Neural cell (in vitro differentiated cells): Measurements from ENCODE around the gene COG2. TPM values are rescaled to one million over a fixed set of nuclear protein-coding genes. Genes with fewer than 3 reads are reported as not detected.

Experiments used
- H2AFZ ChIP-seq: fragments of 200-600, 300-800 bp; sonication (generic), shearing (Covaris generic); 2 replicates; pipeline ENCODE4 v1.6.0; 2014; ENCODE audit warnings: low read depth, mild to moderate bottlenecking, antibody characterized with exemption, low read length, moderate library complexity
- H3F3A ChIP-seq: fragments of 200-600 bp; shearing (Covaris generic); 2 replicates; pipeline ENCODE4 v1.6.1; 2016; ENCODE audit warnings: mild to moderate bottlenecking, moderate library complexity, mixed read lengths, antibody characterized with exemption, low read length; ENCODE audit not compliant: insufficient read depth, poor library complexity, severe bottlenecking
- H3K27ac ChIP-seq: fragments of 200-600, 300-800 bp; sonication (generic), shearing (Covaris generic); 2 replicates; pipeline ENCODE4 v1.5.1; 2014; ENCODE audit warnings: mild to moderate bottlenecking, low read length, moderate library complexity
- H3K27me3 ChIP-seq: fragments of 300-800, 200-600 bp; sonication (generic), shearing (Covaris generic); 2 replicates; pipeline ENCODE4 v1.6.0; 2014; ENCODE audit warnings: mild to moderate bottlenecking, low read depth, low read length, moderate library complexity; ENCODE audit not compliant: insufficient read depth
- H3K36me3 ChIP-seq: fragments of 300-800, 200-600 bp; sonication (generic), shearing (Covaris generic); 2 replicates; pipeline ENCODE4 v1.5.1; 2014; ENCODE audit warnings: mild to moderate bottlenecking, antibody characterized with exemption, low read length, moderate library complexity; ENCODE audit not compliant: insufficient read depth
- H3K4me2 ChIP-seq: fragments of 300-800, 200-600 bp; sonication (generic), shearing (Covaris generic); 2 replicates; pipeline ENCODE4 v1.6.0; 2014; ENCODE audit warnings: mild to moderate bottlenecking, low read length
- H3K4me3 ChIP-seq: fragments of 300-800, 200-600 bp; sonication (generic), shearing (Covaris generic); 2 replicates; pipeline ENCODE4 v1.5.1; 2014; ENCODE audit warnings: mild to moderate bottlenecking, low read length, moderate library complexity
- H3K79me2 ChIP-seq: fragments of 200-600 bp; shearing (Covaris generic); replicated peaks from 2 replicates; pipeline ENCODE4 v1.6.0; 2014; ENCODE audit warnings: mild to moderate bottlenecking, low read length, moderate library complexity; ENCODE audit not compliant: insufficient read depth
- H3K9ac ChIP-seq: fragments of 300-800, 200-600 bp; sonication (generic), shearing (Covaris generic); 2 replicates; pipeline ENCODE4 v1.6.1; 2016; ENCODE audit warnings: mild to moderate bottlenecking, low read length, mixed read lengths
- H3K9me2 ChIP-seq: fragments of 200-600 bp; shearing (Covaris generic); 2 replicates; pipeline ENCODE4 v1.6.1; 2016; ENCODE audit warnings: mild to moderate bottlenecking, low read length, mixed read lengths; ENCODE audit not compliant: insufficient read depth
- H3K9me3 ChIP-seq: fragments of 200-600, 300-800 bp; sonication (generic), shearing (Covaris generic); 2 replicates; pipeline ENCODE4 v1.6.1; 2016; ENCODE audit warnings: mild to moderate bottlenecking, mixed run types, low read length, moderate library complexity, mixed read lengths
- H4K20me1 ChIP-seq: fragments of 200-600 bp; shearing (Covaris generic); 2 replicates; pipeline ENCODE4 v1.6.1; 2016; ENCODE audit warnings: mild to moderate bottlenecking, mixed run types; ENCODE audit not compliant: insufficient read depth
- EP300 ChIP-seq: fragments of 450-650 bp; conservative IDR thresholded peaks from 2 replicates; pipeline ENCODE4 v1.6.1; 2014; ENCODE audit warnings: antibody characterized with exemption, mild to moderate bottlenecking, moderate library complexity; ENCODE audit not compliant: poor library complexity, severe bottlenecking
- EZH2 ChIP-seq: fragments of 200-600, 300-800 bp; shearing (Covaris generic), sonication (generic); IDR thresholded peaks from 2 replicates; pipeline ENCODE4 v1.6.1; 2014; ENCODE audit warnings: antibody characterized with exemption, low read length, borderline replicate concordance, mild to moderate bottlenecking; ENCODE audit not compliant: insufficient read depth, poor library complexity, severe bottlenecking
- MXI1 ChIP-seq: fragments of 450-650 bp; conservative IDR thresholded peaks from 2 replicates; pipeline ENCODE4 v1.6.1; 2014; ENCODE audit warnings: antibody characterized with exemption, mild to moderate bottlenecking; ENCODE audit not compliant: poor library complexity, severe bottlenecking
- POLR2AphosphoS5 ChIP-seq: IDR thresholded peaks from 2 replicates; pipeline ENCODE4 v1.6.1; 2012
- RAD21 ChIP-seq: fragments of 450-650 bp; conservative IDR thresholded peaks from 2 replicates; pipeline ENCODE4 v1.6.1; 2014; ENCODE audit warnings: antibody characterized with exemption, mild to moderate bottlenecking, moderate library complexity
- SMC3 ChIP-seq: fragments of 450-650 bp; conservative IDR thresholded peaks from 2 replicates; pipeline ENCODE4 v1.6.1; 2014; ENCODE audit warnings: antibody characterized with exemption, mild to moderate bottlenecking, moderate library complexity; ENCODE audit not compliant: poor library complexity
- TAF1 ChIP-seq: IDR thresholded peaks from 2 replicates; pipeline ENCODE4 v1.6.1; 2012; ENCODE audit warnings: low read depth
- polyA plus RNA-seq: library from polyadenylated mRNA; depleted of rRNA; stranded (reverse); fragments of >200 nt; gene quantifications from 2 replicates; pipeline ENCODE4 v1.2.3, GENCODE V29; 2014
- TF ChIP-seq, protein P1 (sequence below): IDR thresholded peaks from 2 replicates; pipeline ENCODE4 v1.6.1; 2012; ENCODE audit warnings: borderline replicate concordance
- TF ChIP-seq, protein P2 (sequence below): fragments of 450-650 bp; IDR thresholded peaks from 2 replicates; pipeline ENCODE4 v1.5.1; 2014; ENCODE audit warnings: antibody characterized with exemption, mild to moderate bottlenecking, moderate library complexity; ENCODE audit not compliant: poor library complexity, severe bottlenecking

The COG2 gene
- polyA plus RNA-seq, 1 donor from 2014 or later = 14.5 TPM

GRCh38 chr1:230680300-230681025, 38.2 kb downstream of the COG2 start:
- no peaks in the 10 kb centered on the region for H3K9me3 ChIP-seq
- no peak overlapping the region for H3K4me3 ChIP-seq
- no peak overlapping the region for H2AFZ ChIP-seq
- no peaks in the 10 kb centered on the region for H4K20me1 ChIP-seq
- no peak overlapping the region for H3K27ac ChIP-seq
- H3F3A ChIP-seq = no peaks in the 10 kb centered on the region
- H3K9ac ChIP-seq = no peak overlapping the region
- no peaks in the 10 kb centered on the region for H3K79me2 ChIP-seq
- no peak overlapping the region for H3K4me2 ChIP-seq
- peaks cover 18% of the 10 kb centered on the region for H3K36me3 ChIP-seq
- TF ChIP-seq EP300 (no peak), MXI1 (no peak), TAF1 (no peak), POLR2AphosphoS5 (no peak), EZH2 (no peak), SMC3 (no peak), RAD21 (no peak)
- TF ChIP-seq, protein P1, sequence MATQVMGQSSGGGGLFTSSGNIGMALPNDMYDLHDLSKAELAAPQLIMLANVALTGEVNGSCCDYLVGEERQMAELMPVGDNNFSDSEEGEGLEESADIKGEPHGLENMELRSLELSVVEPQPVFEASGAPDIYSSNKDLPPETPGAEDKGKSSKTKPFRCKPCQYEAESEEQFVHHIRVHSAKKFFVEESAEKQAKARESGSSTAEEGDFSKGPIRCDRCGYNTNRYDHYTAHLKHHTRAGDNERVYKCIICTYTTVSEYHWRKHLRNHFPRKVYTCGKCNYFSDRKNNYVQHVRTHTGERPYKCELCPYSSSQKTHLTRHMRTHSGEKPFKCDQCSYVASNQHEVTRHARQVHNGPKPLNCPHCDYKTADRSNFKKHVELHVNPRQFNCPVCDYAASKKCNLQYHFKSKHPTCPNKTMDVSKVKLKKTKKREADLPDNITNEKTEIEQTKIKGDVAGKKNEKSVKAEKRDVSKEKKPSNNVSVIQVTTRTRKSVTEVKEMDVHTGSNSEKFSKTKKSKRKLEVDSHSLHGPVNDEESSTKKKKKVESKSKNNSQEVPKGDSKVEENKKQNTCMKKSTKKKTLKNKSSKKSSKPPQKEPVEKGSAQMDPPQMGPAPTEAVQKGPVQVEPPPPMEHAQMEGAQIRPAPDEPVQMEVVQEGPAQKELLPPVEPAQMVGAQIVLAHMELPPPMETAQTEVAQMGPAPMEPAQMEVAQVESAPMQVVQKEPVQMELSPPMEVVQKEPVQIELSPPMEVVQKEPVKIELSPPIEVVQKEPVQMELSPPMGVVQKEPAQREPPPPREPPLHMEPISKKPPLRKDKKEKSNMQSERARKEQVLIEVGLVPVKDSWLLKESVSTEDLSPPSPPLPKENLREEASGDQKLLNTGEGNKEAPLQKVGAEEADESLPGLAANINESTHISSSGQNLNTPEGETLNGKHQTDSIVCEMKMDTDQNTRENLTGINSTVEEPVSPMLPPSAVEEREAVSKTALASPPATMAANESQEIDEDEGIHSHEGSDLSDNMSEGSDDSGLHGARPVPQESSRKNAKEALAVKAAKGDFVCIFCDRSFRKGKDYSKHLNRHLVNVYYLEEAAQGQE = no peak
- TF ChIP-seq, protein P2, sequence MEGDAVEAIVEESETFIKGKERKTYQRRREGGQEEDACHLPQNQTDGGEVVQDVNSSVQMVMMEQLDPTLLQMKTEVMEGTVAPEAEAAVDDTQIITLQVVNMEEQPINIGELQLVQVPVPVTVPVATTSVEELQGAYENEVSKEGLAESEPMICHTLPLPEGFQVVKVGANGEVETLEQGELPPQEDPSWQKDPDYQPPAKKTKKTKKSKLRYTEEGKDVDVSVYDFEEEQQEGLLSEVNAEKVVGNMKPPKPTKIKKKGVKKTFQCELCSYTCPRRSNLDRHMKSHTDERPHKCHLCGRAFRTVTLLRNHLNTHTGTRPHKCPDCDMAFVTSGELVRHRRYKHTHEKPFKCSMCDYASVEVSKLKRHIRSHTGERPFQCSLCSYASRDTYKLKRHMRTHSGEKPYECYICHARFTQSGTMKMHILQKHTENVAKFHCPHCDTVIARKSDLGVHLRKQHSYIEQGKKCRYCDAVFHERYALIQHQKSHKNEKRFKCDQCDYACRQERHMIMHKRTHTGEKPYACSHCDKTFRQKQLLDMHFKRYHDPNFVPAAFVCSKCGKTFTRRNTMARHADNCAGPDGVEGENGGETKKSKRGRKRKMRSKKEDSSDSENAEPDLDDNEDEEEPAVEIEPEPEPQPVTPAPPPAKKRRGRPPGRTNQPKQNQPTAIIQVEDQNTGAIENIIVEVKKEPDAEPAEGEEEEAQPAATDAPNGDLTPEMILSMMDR = no peak
- no peaks in the 10 kb centered on the region for H3K27me3 ChIP-seq
- H3K9me2 ChIP-seq = no peaks in the 10 kb centered on the region

DNA sequence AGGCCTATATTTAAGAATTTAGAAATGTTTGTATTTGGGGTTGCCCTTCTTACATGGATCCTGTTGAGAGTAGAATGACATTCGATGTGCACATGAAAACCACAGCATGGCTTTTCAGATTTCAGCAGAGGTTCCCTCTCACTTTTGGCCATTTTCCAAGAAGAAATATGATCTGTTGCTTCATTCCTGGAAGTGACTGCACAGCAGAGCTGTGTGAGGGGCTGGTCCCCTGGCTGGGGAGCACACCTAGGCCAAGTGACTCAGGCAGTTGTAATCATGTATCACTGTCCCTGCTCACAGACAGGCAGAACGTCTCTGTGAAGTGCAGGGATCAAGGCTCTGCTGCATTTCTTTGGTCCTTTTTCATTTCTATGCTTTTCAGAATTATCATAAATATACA, 39.3 kb downstream of the COG2 start:
- no peak overlapping the region for H2AFZ ChIP-seq
- no peaks in the 10 kb centered on the region for H4K20me1 ChIP-seq
- no peak overlapping the region for H3K4me3 ChIP-seq
- H3K27me3 ChIP-seq = no peaks in the 10 kb centered on the region
- H3K36me3 ChIP-seq = peaks cover 10% of the 10 kb centered on the region
- H3K9ac ChIP-seq = no peak overlapping the region
- no peak overlapping the region for H3K4me2 ChIP-seq
- no peak for TF ChIP-seq EZH2
- no peak for TF ChIP-seq POLR2AphosphoS5
- no peak for TF ChIP-seq TAF1
- no peak for TF ChIP-seq MXI1
- no peak for TF ChIP-seq RAD21
- no peak for TF ChIP-seq SMC3
- TF ChIP-seq, protein P2 = no peak
- TF ChIP-seq EP300 = no peak
- TF ChIP-seq, protein P1 = no peak
- no peak overlapping the region for H3K27ac ChIP-seq
- no peaks in the 10 kb centered on the region for H3K79me2 ChIP-seq
- H3F3A ChIP-seq = no peaks in the 10 kb centered on the region
- no peaks in the 10 kb centered on the region for H3K9me2 ChIP-seq
- H3K9me3 ChIP-seq = no peaks in the 10 kb centered on the region
